Esophagus muscularis mucosa (tissue), 4 donors: ENCODE data around the gene TNFRSF6B. TPM values are rescaled to one million over a fixed set of nuclear protein-coding genes. Genes with fewer than 3 reads are reported as not detected.

ENCODE experiments used
- DNase-seq: peaks from one replicate; pipeline ENCODE4 v3.0.0-alpha.2; 2017; ENCODE audit errors: extremely low spot score
- H3K27ac ChIP-seq, 4 donors: fragments of 200-600 bp; sonication (generic); replicated peaks in 1 of 4; 1 replicate in 3 of 4; 2 replicates in 1 of 4; pipeline ENCODE4 v1.5.1; 2016 to 2019; ENCODE audit warnings: mild to moderate bottlenecking in 1 of 4
- H3K27me3 ChIP-seq, 4 donors: fragments of 200-600 bp; sonication (generic); one replicate each; pipeline versions ENCODE4 v1.5.1 to v1.6.0; 2016 to 2019
- H3K36me3 ChIP-seq, 4 donors: fragments of 200-600 bp; sonication (generic); one replicate each; pipeline ENCODE4 v1.5.1; 2016 to 2019
- H3K4me1 ChIP-seq, 4 donors: fragments of 200-600 bp; sonication (generic); one replicate each; pipeline ENCODE4 v1.5.1; 2016 to 2019
- H3K4me3 ChIP-seq, 4 donors: fragments of 200-600 bp; sonication (generic); 1 replicate in 2 of 4; 2 replicates in 2 of 4; pipeline ENCODE4 v1.5.1; 2016 to 2019; ENCODE audit warnings: mild to moderate bottlenecking in 4 of 4, moderate library complexity in 1 of 4
- H3K9me3 ChIP-seq, 4 donors: fragments of 200-600 bp; sonication (generic); 1 replicate in 3 of 4; 2 replicates in 1 of 4; pipeline ENCODE4 v1.5.1; 2016 to 2019
- EP300 ChIP-seq: sonication (generic); formaldehyde crosslinking; IDR thresholded peaks from one replicate; pipeline ENCODE4 v1.6.1; 2017; ENCODE audit warnings: antibody characterized with exemption
- POLR2A ChIP-seq: fragments of 450-650 bp; IDR thresholded peaks from one replicate; pipeline ENCODE4 v1.6.1; 2017; ENCODE audit warnings: antibody characterized with exemption, moderate library complexity, mild to moderate bottlenecking, low read depth
- POLR2AphosphoS5 ChIP-seq, 2 donors: sonication (generic); formaldehyde crosslinking; IDR thresholded peaks; one replicate each; pipeline ENCODE4 v1.6.1; 2017; ENCODE audit warnings: antibody characterized with exemption in 2 of 2
- WGBS: methylation state at CpG from one replicate; pipeline ENCODE4 v1.1.5; 2018; 5-methylcytosine and 5-hydroxymethylcytosine counted together
- intact Hi-C: fragments of 100-400 bp; cut with DNase I; formaldehyde crosslinking; loops from one replicate; pipeline ENCODE4 v1.15.1; 2023
- total RNA-seq, 4 donors: library from RNA; depleted of rRNA; stranded (reverse); fragments of >200 nt; gene quantifications; one replicate each; pipeline versions ENCODE4 v1.1.0 to v1.2.1, GENCODE V29; 2016
- TF ChIP-seq, protein P1 (sequence below), 3 experiments: fragments of 200-600 bp in 2 of 3; fragments of 450-650 bp in 1 of 3; sonication (generic) in 2 of 3; IDR thresholded peaks; one replicate each; pipeline ENCODE4 v1.5.1; 2017 to 2019; ENCODE audit warnings: antibody characterized with exemption in 3 of 3, mild to moderate bottlenecking in 2 of 3, moderate library complexity in 1 of 3

The TNFRSF6B gene
- total RNA-seq, 4 donors from 2014 or later = 5.0 to 67.8 (median 26.5) TPM

GRCh38 chr20:63731410-63731809 lies 35.0 kb downstream of the TNFRSF6B start:
- Histone ChIP-seq H3K9me3 (no peaks in the 10 kb centered on the region), H3K27me3 (no peaks in the 10 kb centered on the region), H3K4me1 (peaks cover 0 to 7% (median 3%) of the 10 kb centered on the region in 4 donors), H3K27ac (no peak overlapping the region), H3K36me3 (peaks cover 23 to 46% (median 44%) of the 10 kb centered on the region in 4 donors), H3K4me3 (no peak overlapping the region)
- no peak for DNase-seq
- 76% methylated on average over 5 of the region's 5 CpGs for WGBS
- TF ChIP-seq POLR2AphosphoS5 (IDR thresholded peaks at IDR 0.05) = no peak
- TF ChIP-seq EP300 = no peak
- TF ChIP-seq POLR2A = no peak
- TF ChIP-seq, protein P1, sequence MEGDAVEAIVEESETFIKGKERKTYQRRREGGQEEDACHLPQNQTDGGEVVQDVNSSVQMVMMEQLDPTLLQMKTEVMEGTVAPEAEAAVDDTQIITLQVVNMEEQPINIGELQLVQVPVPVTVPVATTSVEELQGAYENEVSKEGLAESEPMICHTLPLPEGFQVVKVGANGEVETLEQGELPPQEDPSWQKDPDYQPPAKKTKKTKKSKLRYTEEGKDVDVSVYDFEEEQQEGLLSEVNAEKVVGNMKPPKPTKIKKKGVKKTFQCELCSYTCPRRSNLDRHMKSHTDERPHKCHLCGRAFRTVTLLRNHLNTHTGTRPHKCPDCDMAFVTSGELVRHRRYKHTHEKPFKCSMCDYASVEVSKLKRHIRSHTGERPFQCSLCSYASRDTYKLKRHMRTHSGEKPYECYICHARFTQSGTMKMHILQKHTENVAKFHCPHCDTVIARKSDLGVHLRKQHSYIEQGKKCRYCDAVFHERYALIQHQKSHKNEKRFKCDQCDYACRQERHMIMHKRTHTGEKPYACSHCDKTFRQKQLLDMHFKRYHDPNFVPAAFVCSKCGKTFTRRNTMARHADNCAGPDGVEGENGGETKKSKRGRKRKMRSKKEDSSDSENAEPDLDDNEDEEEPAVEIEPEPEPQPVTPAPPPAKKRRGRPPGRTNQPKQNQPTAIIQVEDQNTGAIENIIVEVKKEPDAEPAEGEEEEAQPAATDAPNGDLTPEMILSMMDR (IDR thresholded peaks at IDR 0.05) = no peak
- intact Hi-C loops = no loop called here

GRCh38 chr20:63732118-63733095 lies 36.0 kb downstream of the TNFRSF6B start:
- H3K27ac ChIP-seq = no peak overlapping the region
- no peaks in the 10 kb centered on the region for H3K9me3 ChIP-seq
- peaks cover 3 to 15% (median 9%) of the 10 kb centered on the region in 4 donors for H3K4me1 ChIP-seq
- DNase-seq = no peak
- TF ChIP-seq POLR2A (no peak), POLR2AphosphoS5 (IDR thresholded peaks at IDR 0.05) (no peak), EP300 (no peak)
- TF ChIP-seq, protein P1 (IDR thresholded peaks at IDR 0.05) = no peak
- no peak overlapping the region for H3K4me3 ChIP-seq
- intact Hi-C loops = no loop called here
- WGBS = 88% methylated on average over 37 of the region's 38 CpGs
- no peaks in the 10 kb centered on the region for H3K27me3 ChIP-seq
- H3K36me3 ChIP-seq = peaks cover 23 to 50% (median 47%) of the 10 kb centered on the region in 4 donors

DNA sequence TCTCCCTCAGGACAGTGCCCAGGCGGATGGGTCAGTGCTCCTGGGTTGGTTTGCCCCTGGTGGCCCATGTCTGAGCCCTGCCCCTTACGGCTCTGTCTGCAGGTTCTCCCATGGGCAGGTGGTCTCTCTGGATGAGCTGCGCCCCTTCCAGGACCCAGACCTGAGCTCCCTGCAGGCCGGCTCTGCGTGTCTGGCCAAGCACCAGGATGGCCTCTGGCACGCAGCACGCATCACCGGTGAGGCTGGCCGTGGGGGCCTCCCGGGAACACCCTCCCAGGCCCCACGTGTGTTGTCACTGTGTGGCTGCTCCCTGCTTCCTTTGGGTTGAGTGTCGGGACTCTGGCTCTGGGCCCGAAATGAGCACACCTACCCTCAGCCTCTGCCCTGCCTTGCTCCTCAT lies 36.7 kb downstream of the TNFRSF6B start:
- DNase-seq = no peak
- intact Hi-C loops = no loop called here
- TF ChIP-seq POLR2A = no peak
- no peak for TF ChIP-seq EP300
- TF ChIP-seq POLR2AphosphoS5 (IDR thresholded peaks at IDR 0.05) = no peak
- H3K9me3 ChIP-seq = no peaks in the 10 kb centered on the region
- peaks cover 23 to 50% (median 47%) of the 10 kb centered on the region in 4 donors for H3K36me3 ChIP-seq
- no peak overlapping the region for H3K27ac ChIP-seq
- H3K4me3 ChIP-seq = no peak overlapping the region
- peaks cover 10 to 22% (median 16%) of the 10 kb centered on the region in 4 donors for H3K4me1 ChIP-seq
- H3K27me3 ChIP-seq = no peaks in the 10 kb centered on the region
- 92% methylated on average over 13 of the region's 13 CpGs for WGBS

GRCh38 chr20:63733579-63734081 lies 37.2 kb downstream of the TNFRSF6B start:
- Histone ChIP-seq H3K4me1 (peaks cover 15 to 27% (median 20%) of the 10 kb centered on the region in 4 donors), H3K27ac (no peak overlapping the region), H3K27me3 (no peaks in the 10 kb centered on the region), H3K4me3 (no peak overlapping the region), H3K9me3 (no peaks in the 10 kb centered on the region), H3K36me3 (peaks cover 23 to 50% (median 47%) of the 10 kb centered on the region in 4 donors)
- DNase-seq = no peak
- WGBS = 83% methylated on average over 3 of the region's 18 CpGs
- intact Hi-C loops = no loop called here
- TF ChIP-seq POLR2AphosphoS5 (IDR thresholded peaks at IDR 0.05) (no peak), EP300 (no peak), POLR2A (no peak)
- TF ChIP-seq, protein P1 (IDR thresholded peaks at IDR 0.05) = no peak

- intact Hi-C loops = no loop called here
- TF ChIP-seq, protein P1 (IDR thresholded peaks at IDR 0.05) = no peak
- TF ChIP-seq EP300 = no peak
- no peak for TF ChIP-seq POLR2A
- TF ChIP-seq POLR2AphosphoS5 (IDR thresholded peaks at IDR 0.05) = no peak
- H3K27ac ChIP-seq = no peak overlapping the region
- peaks cover 22 to 34% (median 25%) of the 10 kb centered on the region in 4 donors for H3K4me1 ChIP-seq
- DNase-seq = no peak
- WGBS = 92% methylated on average over 8 of the region's 25 CpGs
- no peak overlapping the region for H3K4me3 ChIP-seq
- H3K9me3 ChIP-seq = no peaks in the 10 kb centered on the region
- H3K36me3 ChIP-seq = peaks cover 23 to 50% (median 47%) of the 10 kb centered on the region in 4 donors
- H3K27me3 ChIP-seq = no peaks in the 10 kb centered on the region
Observed at GRCh38 chr20:63734111-63734945, 37.9 kb downstream of the TNFRSF6B start.
